Measurements from ENCODE around the gene CROCC2. TPM values are rescaled to one million over a fixed set of nuclear protein-coding genes. Genes with fewer than 3 reads are reported as not detected.

CROCC2 gene
- total and polyA plus RNA-seq, 2 of the 13 experiments (the other 11 are each of a cell fraction or from before 2014, with no cell fraction given), result not detected

- H3K9me3 ChIP-seq (ENCODE audit: low read length), result no peaks in the 10 kb centered on the region
- no peaks in the 10 kb centered on the region; the same call in 1 of the 2 replicates for H4K20me1 ChIP-seq (ENCODE audit: insufficient read depth, low read length)
- peak; percentile 58 for DNase-seq (ENCODE audit: low spot score)
- peak; percentile 6; the same call in 2 of the 3 replicates for ATAC-seq
- no peak for FAIRE-seq
- H3K36me3 ChIP-seq (replicated peaks in 1 of 2; ENCODE audit: control insufficient read depth in 1 of 2, insufficient read depth in 2 of 2, low read length in 2 of 2), result no peaks in the 10 kb centered on the region
- H3K4me2 ChIP-seq (ENCODE audit: low read depth, low read length), result peak overlapping the region; percentile 21; the same call in 1 of the 2 replicates
- peak overlapping the region in 1 of 3 experiments; percentile 19; a peak in 1 of 6 replicates for H3K4me3 ChIP-seq (replicated peaks in 1 of 3; ENCODE audit: insufficient read depth in 1 of 3, low read depth in 2 of 3, low read length in 3 of 3)
- POLR2A ChIA-PET, result interaction anchor here (1.3 kb wide), 1 partner anchor 77 kb away, joined by 3 read pairs; no protein-coding TSS in a partner anchor
- 14% methylated on average over 21 of the region's 33 CpGs for WGBS (ENCODE audit: low lambda C conversion rate)
- in situ Hi-C loops (cut with HindIII; ENCODE audit: extremely low pct_ligation_motif_present, low pct_unique_long_range_greater_than_20kb) (no loop called here), intact Hi-C loops (cut with micrococcal nuclease; ENCODE audit: unreplicated experiment) (no loop called here)
- peaks cover 39 to 95% of the 10 kb centered on the region in 2 experiments for H3K27me3 ChIP-seq (ENCODE audit: control insufficient read depth in 1 of 2, insufficient read depth in 2 of 2, low read length in 2 of 2)
- H3K27ac ChIP-seq (ENCODE audit: extremely low read length, insufficient read depth, low read length), result no peak overlapping the region
- H3K4me1 ChIP-seq (ENCODE audit: insufficient read depth, low read length), result peaks cover 47% of the 10 kb centered on the region
- no peaks in the 10 kb centered on the region for H3K79me2 ChIP-seq (ENCODE audit: insufficient read depth, low read length)
- H2AFZ ChIP-seq (ENCODE audit: low read length), result no peak overlapping the region
- CTCF ChIA-PET (ENCODE audit: low intra/inter-chr PET ratio, low total read pairs), result interaction anchor here (3.5 to 3.8 kb wide), 2 partner anchors 77 to 140 kb away, joined by 19 to 20 read pairs; no protein-coding TSS in a partner anchor
- no peak overlapping the region for H3K9ac ChIP-seq (ENCODE audit: insufficient read depth, low read depth, low read length)
- BruUV-seq (replicated peaks), result no TSS peak
- TF ChIP-seq HOXA5 (CRISPR knock-in tag; IDR thresholded peaks at IDR 0.05) (no peak), ZNF710 (CRISPR knock-in tag; IDR thresholded peaks at IDR 0.05; ENCODE audit: borderline replicate concordance) (0 out of 2 replicates have a peak, but pooled peaks have one; percentile 46), TFDP2 (CRISPR knock-in tag; IDR thresholded peaks at IDR 0.05) (no peak), ZNF547 (CRISPR knock-in tag; IDR thresholded peaks at IDR 0.05) (0 out of 2 replicates have a peak, but pooled peaks have one; percentile 42), BHLHE40 (IDR thresholded peaks at IDR 0.05; ENCODE audit: low read length) (peak; percentile 20; the same call in 1 of the 2 replicates), BCL3 (CRISPR knock-in tag; IDR thresholded peaks at IDR 0.05) (peak; percentile 37; the same call in 1 of the 2 replicates), RFX1 (IDR thresholded peaks at IDR 0.05) (peak; percentile 47; the same call in 1 of the 2 replicates), ZNF687 (CRISPR knock-in tag; IDR thresholded peaks at IDR 0.05) (peak; percentile 45), KDM2A (CRISPR knock-in tag; IDR thresholded peaks at IDR 0.05; ENCODE audit: borderline replicate concordance, low read depth) (0 out of 2 replicates have a peak, but pooled peaks have one; percentile 25), HNRNPLL (IDR thresholded peaks at IDR 0.05; ENCODE audit: low read depth, low read length, poor library complexity, severe bottlenecking) (peak; percentile 23)
Measured at GRCh38 chr2:240991378-240992263, 85.5 kb downstream of the CROCC2 start.

Measured in HepG2 (cell line).